Measurements from ENCODE around the gene TUBD1.
"Not testable (repeated sequence)": the region's sequence is repeated elsewhere in the genome, so short reads cannot be mapped to it uniquely, and the experiment has no call there.

DNA sequence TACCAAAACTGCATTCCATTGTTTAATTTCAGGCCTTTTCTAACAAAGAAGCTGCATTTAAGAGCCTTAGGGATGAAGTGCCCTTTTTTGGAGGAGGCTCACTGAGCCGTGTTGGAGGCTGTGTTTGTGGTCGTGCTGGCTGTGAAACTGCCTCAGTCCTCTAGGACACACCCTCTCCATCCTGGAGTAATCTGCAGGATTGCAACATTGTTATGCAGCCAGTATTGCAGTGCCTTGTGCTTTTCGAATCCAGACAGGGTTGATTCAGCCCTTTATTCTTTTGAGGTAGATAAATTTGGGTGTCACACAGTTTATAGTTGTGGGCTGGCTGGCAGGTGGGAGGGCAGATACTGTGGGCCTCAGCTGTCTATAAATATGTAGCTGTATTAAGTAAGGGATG, 38.0 kb upstream of the TUBD1 start:
- TF ChIP-seq, protein P1, sequence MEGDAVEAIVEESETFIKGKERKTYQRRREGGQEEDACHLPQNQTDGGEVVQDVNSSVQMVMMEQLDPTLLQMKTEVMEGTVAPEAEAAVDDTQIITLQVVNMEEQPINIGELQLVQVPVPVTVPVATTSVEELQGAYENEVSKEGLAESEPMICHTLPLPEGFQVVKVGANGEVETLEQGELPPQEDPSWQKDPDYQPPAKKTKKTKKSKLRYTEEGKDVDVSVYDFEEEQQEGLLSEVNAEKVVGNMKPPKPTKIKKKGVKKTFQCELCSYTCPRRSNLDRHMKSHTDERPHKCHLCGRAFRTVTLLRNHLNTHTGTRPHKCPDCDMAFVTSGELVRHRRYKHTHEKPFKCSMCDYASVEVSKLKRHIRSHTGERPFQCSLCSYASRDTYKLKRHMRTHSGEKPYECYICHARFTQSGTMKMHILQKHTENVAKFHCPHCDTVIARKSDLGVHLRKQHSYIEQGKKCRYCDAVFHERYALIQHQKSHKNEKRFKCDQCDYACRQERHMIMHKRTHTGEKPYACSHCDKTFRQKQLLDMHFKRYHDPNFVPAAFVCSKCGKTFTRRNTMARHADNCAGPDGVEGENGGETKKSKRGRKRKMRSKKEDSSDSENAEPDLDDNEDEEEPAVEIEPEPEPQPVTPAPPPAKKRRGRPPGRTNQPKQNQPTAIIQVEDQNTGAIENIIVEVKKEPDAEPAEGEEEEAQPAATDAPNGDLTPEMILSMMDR (IDR thresholded peaks at IDR 0.05; ENCODE audit: low read depth, low read length, missing input control), result not testable (repeated sequence)
- not testable (repeated sequence) for TF ChIP-seq HNF4G (IDR thresholded peaks at IDR 0.05); JUND (IDR thresholded peaks at IDR 0.05); NR2F2 (IDR thresholded peaks at IDR 0.05); TAF1 (conservative IDR thresholded peaks at IDR 0.05)
- TF ChIP-seq, protein P2, sequence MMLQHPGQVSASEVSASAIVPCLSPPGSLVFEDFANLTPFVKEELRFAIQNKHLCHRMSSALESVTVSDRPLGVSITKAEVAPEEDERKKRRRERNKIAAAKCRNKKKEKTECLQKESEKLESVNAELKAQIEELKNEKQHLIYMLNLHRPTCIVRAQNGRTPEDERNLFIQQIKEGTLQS (IDR thresholded peaks at IDR 0.05), result not testable (repeated sequence)
- TF ChIP-seq, protein P3, sequence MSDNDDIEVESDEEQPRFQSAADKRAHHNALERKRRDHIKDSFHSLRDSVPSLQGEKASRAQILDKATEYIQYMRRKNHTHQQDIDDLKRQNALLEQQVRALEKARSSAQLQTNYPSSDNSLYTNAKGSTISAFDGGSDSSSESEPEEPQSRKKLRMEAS (IDR thresholded peaks at IDR 0.05), result not testable (repeated sequence)

All from liver (tissue), 3 donors.